OCI-LY7 (cell line): ENCODE data around the gene TMEM94. TPM values are rescaled to one million over a fixed set of nuclear protein-coding genes. Genes with fewer than 3 reads are reported as not detected.

Source experiments
- BruUV-seq: library from RNA; stranded (reverse); fragments of 400-500 nt; replicated peaks from 2 replicates; lab custom pipeline; 2021; lab: Mats Ljungman, UMichigan
- CTCF ChIA-PET: fragments of 300-600 bp; sonication (Branson Sonifier 250); formaldehyde crosslinking; loops from one replicate; lab custom pipeline; 2022; ENCODE audit warnings: antibody characterized with exemption; ENCODE audit not compliant: unreplicated experiment; lab: Charles Lee
- POLR2A ChIA-PET: fragments of 300-600 bp; sonication (Branson Sonifier 250); formaldehyde crosslinking; loops from one replicate; lab custom pipeline; 2022; ENCODE audit warnings: antibody characterized with exemption; lab: Charles Lee
- DNase-seq: peaks from one replicate; pipeline ENCODE4 v3.0.0-alpha.2; 2015; ENCODE audit warnings: low spot score
- H2AFZ ChIP-seq: fragments of 200-600 bp; sonication (generic), shearing (Covaris generic); 2 replicates; pipeline ENCODE4 v1.6.1; 2014; ENCODE audit warnings: mild to moderate bottlenecking, antibody characterized with exemption, low read length, moderate library complexity
- H3K27ac ChIP-seq: fragments of 200-600 bp; sonication (generic); 2 replicates; pipeline ENCODE4 v1.5.1; 2014; ENCODE audit warnings: mixed run types, low read depth, mild to moderate bottlenecking, moderate library complexity, low read length, inconsistent platforms; ENCODE audit not compliant: poor library complexity, severe bottlenecking
- H3K36me3 ChIP-seq: fragments of 200-600 bp; sonication (generic); 2 replicates; pipeline ENCODE4 v1.6.1; 2014; ENCODE audit warnings: mild to moderate bottlenecking, antibody characterized with exemption, low read length, moderate library complexity, mixed read lengths; ENCODE audit not compliant: insufficient read depth
- H3K4me1 ChIP-seq: fragments of 200-600 bp; sonication (generic); 2 replicates; pipeline ENCODE4 v1.5.1; 2014; ENCODE audit warnings: mild to moderate bottlenecking, low read length; ENCODE audit not compliant: insufficient read depth, poor library complexity, severe bottlenecking
- H3K4me2 ChIP-seq: fragments of 200-600 bp; sonication (generic); 2 replicates; pipeline ENCODE4 v1.6.1; 2014; ENCODE audit warnings: mild to moderate bottlenecking, low read length
- H3K4me3 ChIP-seq: fragments of 200-600 bp; sonication (generic); 2 replicates; pipeline ENCODE4 v1.5.1; 2014; ENCODE audit warnings: mild to moderate bottlenecking, low read depth, low read length; ENCODE audit not compliant: poor library complexity, severe bottlenecking
- H3K79me2 ChIP-seq: fragments of 200-600 bp; sonication (generic); 2 replicates; pipeline ENCODE4 v1.6.1; 2016; ENCODE audit warnings: low read depth, mild to moderate bottlenecking, low read length, moderate library complexity, mixed read lengths; ENCODE audit not compliant: insufficient read depth
- H3K9me2 ChIP-seq: fragments of 200-600 bp; sonication (generic); 2 replicates; pipeline ENCODE4 v1.6.1; 2016; ENCODE audit warnings: mild to moderate bottlenecking, low read length, mixed read lengths; ENCODE audit not compliant: insufficient read depth
- H3K9me3 ChIP-seq: fragments of 200-600 bp; sonication (generic); 2 replicates; pipeline ENCODE4 v1.6.1; 2014; ENCODE audit warnings: mild to moderate bottlenecking, mixed run types, low read length, mixed read lengths
- H4K20me1 ChIP-seq: fragments of 200-600 bp; sonication (generic); 2 replicates; pipeline ENCODE4 v1.6.1; 2014; ENCODE audit warnings: mild to moderate bottlenecking, antibody characterized with exemption, low read length, moderate library complexity, mixed read lengths; ENCODE audit not compliant: insufficient read depth
- CTCF ChIP-seq: fragments of 200-600 bp; sonication (generic); conservative IDR thresholded peaks from 2 replicates; pipeline ENCODE4 v1.5.1; 2014; ENCODE audit warnings: mild to moderate bottlenecking, antibody characterized with exemption, low read length, moderate library complexity, mixed read lengths
- EZH2phosphoT487 ChIP-seq: fragments of 200-600 bp; sonication (generic); IDR thresholded peaks from 2 replicates; pipeline ENCODE4 v1.6.1; 2018; ENCODE audit warnings: low read depth, borderline replicate concordance, mild to moderate bottlenecking, mixed run types, antibody characterized with exemption, low read length, moderate library complexity, mixed read lengths
- intact Hi-C: fragments of 100-400 bp; cut with micrococcal nuclease; formaldehyde crosslinking; loops from one replicate; pipeline ENCODE4 v1.10.0; 2022; ENCODE audit not compliant: unreplicated experiment
- microRNA-seq: library from miRNA; unstranded; fragments of <30 nt; microRNA quantifications from one replicate; pipeline ENCODE4 v1.2.0, GENCODE V29; 2022; ENCODE audit warnings: borderline replicate concordance
- small RNA-seq: library from RNA; depleted of rRNA; stranded (forward); fragments of <200 nt; gene quantifications from one replicate; pipeline ENCODE3, GENCODE V24; 2014
- total RNA-seq, 2 experiments: library from RNA; depleted of rRNA in 1 of 2; stranded (reverse); fragments of >200 nt in 1 of 2; shearing (Covaris generic) in 1 of 2; gene quantifications; 2 replicates each; pipeline ENCODE4 v1.2.3, GENCODE V29; 2014 to 2022

The TMEM94 gene
- total RNA-seq, 2 experiments from 2014 or later = 60.6 to 121 TPM

DNA sequence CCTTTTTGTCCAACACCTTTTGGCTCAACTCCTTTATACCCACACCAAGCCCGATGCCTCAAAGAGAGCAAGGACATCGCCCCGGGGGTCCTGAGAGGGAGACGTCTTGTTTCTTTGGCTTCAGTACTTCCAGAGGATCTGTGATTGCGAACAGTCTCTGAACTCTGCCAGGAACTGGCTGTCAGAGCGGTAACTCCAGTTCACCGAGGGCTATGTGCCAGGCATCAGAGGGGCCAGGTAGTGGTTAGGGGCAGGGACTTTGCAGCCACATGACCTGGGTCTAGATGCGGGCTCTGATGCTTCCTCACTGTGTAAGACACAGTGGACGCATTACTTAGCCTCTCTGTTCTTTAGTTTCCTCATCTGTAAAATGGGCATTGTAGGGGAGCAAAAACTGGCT is 90.7 kb downstream of the TMEM94 start:
- no TSS peak for BruUV-seq
- CTCF ChIA-PET = no interaction called here
- Histone ChIP-seq H3K9me2 (no peaks in the 10 kb centered on the region), H3K4me2 (no peak overlapping the region), H3K79me2 (no peaks in the 10 kb centered on the region), H4K20me1 (no peaks in the 10 kb centered on the region), H2AFZ (no peak overlapping the region), H3K4me3 (no peak overlapping the region), H3K4me1 (no peaks in the 10 kb centered on the region), H3K9me3 (no peaks in the 10 kb centered on the region), H3K36me3 (no peaks in the 10 kb centered on the region), H3K27ac (no peak overlapping the region)
- intact Hi-C loops = no loop called here
- DNase-seq = no peak
- no peak for TF ChIP-seq CTCF
- TF ChIP-seq EZH2phosphoT487 = no peak
- POLR2A ChIA-PET = no interaction called here

- TF ChIP-seq CTCF (no peak), EZH2phosphoT487 (no peak)
- Histone ChIP-seq H3K9me2 (no peaks in the 10 kb centered on the region), H3K79me2 (no peaks in the 10 kb centered on the region), H3K4me1 (no peaks in the 10 kb centered on the region), H2AFZ (no peak overlapping the region), H4K20me1 (no peaks in the 10 kb centered on the region), H3K36me3 (no peaks in the 10 kb centered on the region), H3K4me3 (no peak overlapping the region), H3K27ac (no peak overlapping the region), H3K4me2 (no peak overlapping the region), H3K9me3 (no peaks in the 10 kb centered on the region)
- ChIA-PET CTCF (no interaction called here), POLR2A (no interaction called here)
- DNase-seq = no peak
- no TSS peak for BruUV-seq
- intact Hi-C loops = no loop called here
Measured at GRCh38 chr17:75548813-75549212, 92.4 kb downstream of the TMEM94 start.

Small RNA genes lying within 50 kb of the gene (microRNA-seq; reads per million reads assigned to microRNA genes)
- 3.8 reads per million for gene MIR6785

Small RNA genes lying within 50 kb of the gene (small RNA-seq; reads per million reads assigned to genes)
- gene RF00019 = not detected
- gene RNU6-938P = not detected

Other genes starting within 250 kb of the TMEM94 start
- 52.3 and 77.6 TPM in 2 replicates for gene GGA3, start 195.0 kb upstream of the TMEM94 start, total RNA-seq (2014; rRNA removed; shearing (Covaris generic))
- 106 and 122 TPM in 2 replicates for gene GGA3, start 195.0 kb upstream of the TMEM94 start, total RNA-seq (2022)
- 123 and 127 TPM in 2 replicates for gene MRPS7, start 194.8 kb upstream of the TMEM94 start, total RNA-seq (2014; rRNA removed; shearing (Covaris generic))
- 90.2 and 103 TPM in 2 replicates for gene MRPS7, start 194.8 kb upstream of the TMEM94 start, total RNA-seq (2022)
- gene MIF4GD, start 185.4 kb upstream of the TMEM94 start, total RNA-seq (2014; rRNA removed; shearing (Covaris generic)) = 69.4 and 70.9 TPM in 2 replicates
- 132 and 139 TPM in 2 replicates for gene MIF4GD, start 185.4 kb upstream of the TMEM94 start, total RNA-seq (2022)
- gene SLC25A19, start 167.2 kb upstream of the TMEM94 start, total RNA-seq (2014; rRNA removed; shearing (Covaris generic)) = 113 TPM in 2 replicates
- gene SLC25A19, start 167.2 kb upstream of the TMEM94 start, total RNA-seq (2022) = 118 and 144 TPM in 2 replicates
- 240 and 244 TPM in 2 replicates for gene GRB2, start 51.0 kb upstream of the TMEM94 start, total RNA-seq (2014; rRNA removed; shearing (Covaris generic))
- gene GRB2, start 51.0 kb upstream of the TMEM94 start, total RNA-seq (2022) = 294 and 308 TPM in 2 replicates
- gene CASKIN2, start 58.9 kb downstream of the TMEM94 start, total RNA-seq (2014; rRNA removed; shearing (Covaris generic)) = not detected in 2 replicates
- gene CASKIN2, start 58.9 kb downstream of the TMEM94 start, total RNA-seq (2022) = 0.24 and 1.0 TPM in 2 replicates
- 45.4 and 57.4 TPM in 2 replicates for gene TSEN54, start 59.9 kb downstream of the TMEM94 start, total RNA-seq (2014; rRNA removed; shearing (Covaris generic))
- gene TSEN54, start 59.9 kb downstream of the TMEM94 start, total RNA-seq (2022) = 57.9 and 69.8 TPM in 2 replicates
- 10.7 and 12.6 TPM in 2 replicates for gene LLGL2, start 69.1 kb downstream of the TMEM94 start, total RNA-seq (2014; rRNA removed; shearing (Covaris generic))
- 20.9 and 21.6 TPM in 2 replicates for gene LLGL2, start 69.1 kb downstream of the TMEM94 start, total RNA-seq (2022)
- gene MYO15B, start 131.2 kb downstream of the TMEM94 start, total RNA-seq (2014; rRNA removed; shearing (Covaris generic)) = 8.9 and 9.7 TPM in 2 replicates
- 17.7 and 19.2 TPM in 2 replicates for gene MYO15B, start 131.2 kb downstream of the TMEM94 start, total RNA-seq (2022)
- 0.06 TPM in 1 of 2 replicates, not detected in the other for gene SMIM5, start 176.8 kb downstream of the TMEM94 start, total RNA-seq (2014; rRNA removed; shearing (Covaris generic))
- gene SMIM5, start 176.8 kb downstream of the TMEM94 start, total RNA-seq (2022) = not detected in 2 replicates
- gene RECQL5, start 210.5 kb downstream of the TMEM94 start, total RNA-seq (2014; rRNA removed; shearing (Covaris generic)) = 90.0 and 91.9 TPM in 2 replicates
- gene RECQL5, start 210.5 kb downstream of the TMEM94 start, total RNA-seq (2022) = 133 and 139 TPM in 2 replicates
- 122 and 127 TPM in 2 replicates for gene SAP30BP, start 210.7 kb downstream of the TMEM94 start, total RNA-seq (2014; rRNA removed; shearing (Covaris generic))
- 180 and 187 TPM in 2 replicates for gene SAP30BP, start 210.7 kb downstream of the TMEM94 start, total RNA-seq (2022)